PC-9 (cell line): Measurements from ENCODE around the gene NELL1. TPM values are rescaled to one million over a fixed set of nuclear protein-coding genes. Genes with fewer than 3 reads are reported as not detected.

Source experiments
- BruUV-seq: library from RNA; stranded (reverse); fragments of 400-500 nt; replicated peaks from 2 replicates; lab custom pipeline; 2021; lab: Mats Ljungman, UMichigan
- CTCF ChIA-PET: fragments of 300-600 bp; sonication (Branson Sonifier 250); formaldehyde crosslinking; loops from one replicate; lab custom pipeline; 2022; ENCODE audit warnings: antibody characterized with exemption; lab: Charles Lee
- POLR2A ChIA-PET: fragments of 300-600 bp; sonication (Branson Sonifier 250); formaldehyde crosslinking; loops from one replicate; lab custom pipeline; 2022; ENCODE audit warnings: antibody characterized with exemption; ENCODE audit not compliant: unreplicated experiment; lab: Charles Lee
- DNase-seq, 2 experiments: peaks; one replicate each; pipeline versions ENCODE4 v3.0.0 to v3.0.0-alpha.2; 2015 to 2022; ENCODE audit warnings: mixed read lengths in 1 of 2
- H2AFZ ChIP-seq: fragments of 200-600 bp; sonication (generic); 2 replicates; pipeline ENCODE4 v1.8.1; 2017; ENCODE audit warnings: antibody characterized with exemption
- H3F3A ChIP-seq: fragments of 200-600 bp; sonication (generic); 2 replicates; pipeline ENCODE4 v1.8.1; 2017; ENCODE audit warnings: antibody characterized with exemption, mild to moderate bottlenecking, low read depth; ENCODE audit not compliant: insufficient read depth
- H3K27ac ChIP-seq: fragments of 200-600 bp; sonication (generic); 2 replicates; pipeline ENCODE4 v1.6.1; 2016; ENCODE audit warnings: mixed run types
- H3K27me3 ChIP-seq: fragments of 200-600 bp; sonication (generic); 2 replicates; pipeline ENCODE4 v1.6.1; 2016; ENCODE audit warnings: low read depth, mixed run types; ENCODE audit not compliant: insufficient read depth
- H3K36me3 ChIP-seq: fragments of 200-600 bp; sonication (generic); 2 replicates; pipeline ENCODE4 v1.6.1; 2016; ENCODE audit warnings: low read depth, mixed run types
- H3K4me1 ChIP-seq: fragments of 200-600 bp; sonication (generic); replicated peaks from 2 replicates; pipeline ENCODE4 v1.6.1; 2016; ENCODE audit warnings: mixed run types; ENCODE audit not compliant: insufficient read depth
- H3K4me2 ChIP-seq: fragments of 200-600 bp; sonication (generic); 2 replicates; pipeline ENCODE4 v1.6.1; 2017; ENCODE audit warnings: mixed run types
- H3K4me3 ChIP-seq: fragments of 200-600 bp; sonication (generic); 2 replicates; pipeline ENCODE4 v1.6.1; 2016; ENCODE audit warnings: mixed run types
- H3K79me2 ChIP-seq: fragments of 200-600 bp; sonication (generic); 2 replicates; pipeline ENCODE4 v1.6.1; 2017; ENCODE audit warnings: low read depth, mixed run types
- H3K9me2 ChIP-seq: fragments of 200-600 bp; sonication (generic); 2 replicates; pipeline ENCODE4 v1.8.1; 2017; ENCODE audit warnings: mild to moderate bottlenecking; ENCODE audit not compliant: insufficient read depth
- H3K9me3 ChIP-seq: fragments of 200-600 bp; sonication (generic); 2 replicates; pipeline ENCODE4 v1.8.1; 2016; ENCODE audit warnings: low read depth; ENCODE audit not compliant: insufficient read depth
- H4K20me1 ChIP-seq: fragments of 200-600 bp; sonication (generic); 2 replicates; pipeline ENCODE4 v1.8.1; 2017; ENCODE audit not compliant: insufficient read depth
- CTCF ChIP-seq: fragments of 200-600 bp; sonication (generic); conservative IDR thresholded peaks from 2 replicates; pipeline ENCODE4 v1.6.1; 2017; ENCODE audit warnings: mixed run types, antibody characterized with exemption, mild to moderate bottlenecking, moderate library complexity
- EZH2 ChIP-seq: fragments of 200-600 bp; sonication (generic); IDR thresholded peaks from 2 replicates; pipeline ENCODE4 v1.8.0; 2017; ENCODE audit warnings: antibody characterized with exemption, low read depth
- intact Hi-C: fragments of 100-400 bp; cut with micrococcal nuclease; formaldehyde crosslinking; loops from one replicate; pipeline ENCODE4 v1.10.0; 2022; ENCODE audit not compliant: unreplicated experiment
- total RNA-seq: library from RNA; stranded (reverse); gene quantifications from 2 replicates; pipeline ENCODE4 v1.2.3, GENCODE V29; 2021

NELL1 gene
- total RNA-seq, 1 experiment from 2014 or later = not detected

DNA sequence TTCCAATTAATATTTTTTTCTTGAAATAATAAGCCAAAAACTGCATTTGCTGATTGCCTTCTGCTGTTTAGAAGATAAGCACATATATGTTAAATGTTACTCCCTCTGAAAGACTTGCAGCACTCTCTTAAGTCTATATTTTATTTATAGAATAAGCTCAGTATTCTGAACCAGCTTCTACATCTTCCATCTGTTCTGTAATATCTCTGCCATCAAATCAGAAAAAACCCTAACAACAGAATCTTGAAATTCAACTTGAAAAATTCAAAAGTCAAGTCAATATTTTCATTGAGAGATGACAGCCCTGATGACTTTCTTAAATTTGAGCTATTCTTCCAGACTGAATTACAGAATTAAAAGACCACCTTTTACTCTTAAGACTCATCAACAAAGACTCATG, 247.9 kb downstream of the NELL1 start:
- no peak overlapping the region for H2AFZ ChIP-seq
- ChIA-PET CTCF (no interaction called here), POLR2A (no interaction called here)
- no peaks in the 10 kb centered on the region for H4K20me1 ChIP-seq
- no peak overlapping the region for H3K4me2 ChIP-seq
- BruUV-seq = no TSS peak
- no peaks in the 10 kb centered on the region for H3K79me2 ChIP-seq
- no peaks in the 10 kb centered on the region for H3K9me3 ChIP-seq
- no peaks in the 10 kb centered on the region for H3K27me3 ChIP-seq
- DNase-seq = no peak
- TF ChIP-seq CTCF (no peak), EZH2 (no peak)
- no peaks in the 10 kb centered on the region for H3K4me1 ChIP-seq
- H3K27ac ChIP-seq = no peak overlapping the region
- H3K4me3 ChIP-seq = no peak overlapping the region
- H3K36me3 ChIP-seq = no peaks in the 10 kb centered on the region
- intact Hi-C loops = no loop called here
- no peaks in the 10 kb centered on the region for H3K9me2 ChIP-seq
- H3F3A ChIP-seq = no peaks in the 10 kb centered on the region

- CTCF ChIA-PET = no interaction called here
- POLR2A ChIA-PET = no interaction called here
- Histone ChIP-seq H2AFZ (no peak overlapping the region), H4K20me1 (no peaks in the 10 kb centered on the region), H3K36me3 (no peaks in the 10 kb centered on the region), H3K4me2 (no peak overlapping the region), H3K27ac (no peak overlapping the region), H3K4me3 (no peak overlapping the region), H3F3A (no peaks in the 10 kb centered on the region), H3K9me2 (no peaks in the 10 kb centered on the region), H3K4me1 (no peaks in the 10 kb centered on the region), H3K79me2 (no peaks in the 10 kb centered on the region), H3K9me3 (no peaks in the 10 kb centered on the region), H3K27me3 (peaks cover 3% of the 10 kb centered on the region; the same call in 1 of the 2 replicates)
- intact Hi-C loops = no loop called here
- no TSS peak for BruUV-seq
- DNase-seq = no peak
- TF ChIP-seq CTCF = no peak
- no peak for TF ChIP-seq EZH2
These were observed 257.6 kb downstream of the NELL1 start for GRCh38 chr11:20926799-20927540.

DNA sequence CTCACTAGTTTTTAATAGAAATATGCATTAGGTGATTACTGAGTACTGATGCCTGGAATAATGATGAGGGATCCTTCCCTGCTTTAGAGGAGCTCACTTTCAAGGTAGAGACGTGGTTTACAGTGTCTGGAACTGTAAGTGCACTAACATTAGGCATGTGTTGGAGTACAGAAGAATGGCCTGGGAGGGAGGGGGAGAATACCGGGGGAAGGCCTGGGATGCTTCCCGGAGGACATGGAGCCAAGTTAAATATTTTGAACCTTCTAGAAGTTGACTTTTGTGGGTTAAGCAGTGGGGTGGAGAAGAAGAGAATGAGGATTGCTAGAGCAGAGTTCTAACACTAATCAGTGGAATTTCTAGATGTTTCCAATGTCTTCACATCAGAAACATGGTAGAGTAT, 261.6 kb downstream of the NELL1 start:
- no peak overlapping the region for H3K4me3 ChIP-seq
- H3F3A ChIP-seq = no peaks in the 10 kb centered on the region
- no peak for DNase-seq
- TF ChIP-seq EZH2 (no peak), CTCF (no peak)
- H3K4me1 ChIP-seq = no peaks in the 10 kb centered on the region
- H3K27me3 ChIP-seq = peaks cover 3% of the 10 kb centered on the region; the same call in 1 of the 2 replicates
- no peak overlapping the region for H3K4me2 ChIP-seq
- intact Hi-C loops = no loop called here
- H4K20me1 ChIP-seq = no peaks in the 10 kb centered on the region
- no peaks in the 10 kb centered on the region for H3K36me3 ChIP-seq
- H3K9me3 ChIP-seq = no peaks in the 10 kb centered on the region
- H3K79me2 ChIP-seq = no peaks in the 10 kb centered on the region
- ChIA-PET CTCF (no interaction called here), POLR2A (no interaction called here)
- H2AFZ ChIP-seq = no peak overlapping the region
- no peaks in the 10 kb centered on the region for H3K9me2 ChIP-seq
- no peak overlapping the region for H3K27ac ChIP-seq
- BruUV-seq = no TSS peak
